Mammary epithelial cell (primary cell): ENCODE measurements around the gene SCP2.

Experiments
- EZH2 ChIP-seq: IDR thresholded peaks from 2 replicates; pipeline ENCODE4 v1.6.1; 2012; ENCODE audit warnings: low read length, inconsistent platforms, borderline replicate concordance
- TF ChIP-seq, protein P1 (sequence below), 2 donors: IDR thresholded peaks in 1 of 2; conservative IDR thresholded peaks in 1 of 2; 2 replicates each; pipeline ENCODE4 v1.5.1; 2011 to 2012; ENCODE audit warnings: inconsistent platforms in 2 of 2, low read length in 2 of 2, mild to moderate bottlenecking in 2 of 2, control low read depth in 1 of 2, low read depth in 1 of 2; ENCODE audit not compliant: insufficient read depth in 1 of 2; ENCODE audit errors: extremely low read depth in 1 of 2

GRCh38 chr1:53057127-53057526 is 130.1 kb downstream of the SCP2 start:
- TF ChIP-seq, protein P1, sequence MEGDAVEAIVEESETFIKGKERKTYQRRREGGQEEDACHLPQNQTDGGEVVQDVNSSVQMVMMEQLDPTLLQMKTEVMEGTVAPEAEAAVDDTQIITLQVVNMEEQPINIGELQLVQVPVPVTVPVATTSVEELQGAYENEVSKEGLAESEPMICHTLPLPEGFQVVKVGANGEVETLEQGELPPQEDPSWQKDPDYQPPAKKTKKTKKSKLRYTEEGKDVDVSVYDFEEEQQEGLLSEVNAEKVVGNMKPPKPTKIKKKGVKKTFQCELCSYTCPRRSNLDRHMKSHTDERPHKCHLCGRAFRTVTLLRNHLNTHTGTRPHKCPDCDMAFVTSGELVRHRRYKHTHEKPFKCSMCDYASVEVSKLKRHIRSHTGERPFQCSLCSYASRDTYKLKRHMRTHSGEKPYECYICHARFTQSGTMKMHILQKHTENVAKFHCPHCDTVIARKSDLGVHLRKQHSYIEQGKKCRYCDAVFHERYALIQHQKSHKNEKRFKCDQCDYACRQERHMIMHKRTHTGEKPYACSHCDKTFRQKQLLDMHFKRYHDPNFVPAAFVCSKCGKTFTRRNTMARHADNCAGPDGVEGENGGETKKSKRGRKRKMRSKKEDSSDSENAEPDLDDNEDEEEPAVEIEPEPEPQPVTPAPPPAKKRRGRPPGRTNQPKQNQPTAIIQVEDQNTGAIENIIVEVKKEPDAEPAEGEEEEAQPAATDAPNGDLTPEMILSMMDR (conservative IDR thresholded peaks at IDR 0.05 in 1 of 2, IDR thresholded peaks at IDR 0.05 in 1 of 2; ENCODE audit: extremely low read depth in 1 of 2, insufficient read depth in 1 of 2, low read depth in 1 of 2, low read length in 2 of 2), result no peak
- TF ChIP-seq EZH2, result no peak
